Measurements from ENCODE around the gene TCERG1L. TPM values are rescaled to one million over a fixed set of nuclear protein-coding genes. Genes with fewer than 3 reads are reported as not detected.
"Not testable (repeated sequence)": the region's sequence is repeated elsewhere in the genome, so short reads cannot be mapped to it uniquely, and the experiment has no call there.

TCERG1L gene
- total and polyA plus RNA-seq, 2 donors: 0.11 to 0.32 TPM

- WGBS: 82% methylated on average over 7 of the region's 7 CpGs
Observed at GRCh38 chr10:131176324-131176723, 135.2 kb downstream of the TCERG1L start.

GRCh38 chr10:131175891-131176290 lies 135.6 kb downstream of the TCERG1L start:
- 90% methylated on average over 13 of the region's 13 CpGs for WGBS
- Histone ChIP-seq H3K4me3 (ENCODE audit: low read depth, low read length) (no peak overlapping the region), H3K4me1 (ENCODE audit: insufficient read depth) (no peaks in the 10 kb centered on the region), H3K36me3 (ENCODE audit: insufficient read depth) (no peaks in the 10 kb centered on the region), H3K27ac (ENCODE audit: low read depth) (no peak overlapping the region)
- no peak for DNase-seq (ENCODE audit: extremely low spot score)

More at GRCh38 chr10:131176324-131176723, 135.2 kb downstream of the TCERG1L start:
- not testable (repeated sequence) for H3K27ac ChIP-seq (ENCODE audit: low read depth); H3K4me3 ChIP-seq (ENCODE audit: low read depth, low read length); H3K4me1 ChIP-seq (ENCODE audit: insufficient read depth); H3K36me3 ChIP-seq (ENCODE audit: insufficient read depth); DNase-seq (ENCODE audit: extremely low spot score)

GRCh38 chr10:131174651-131175540 lies 136.6 kb downstream of the TCERG1L start:
- Histone ChIP-seq H3K27ac (ENCODE audit: low read depth) (no peak overlapping the region), H3K4me1 (ENCODE audit: insufficient read depth) (no peaks in the 10 kb centered on the region), H3K4me3 (ENCODE audit: low read depth, low read length) (no peak overlapping the region), H3K36me3 (ENCODE audit: insufficient read depth) (no peaks in the 10 kb centered on the region)
- WGBS: 75% methylated on average over 15 of the region's 15 CpGs
- no peak for DNase-seq (ENCODE audit: extremely low spot score)

- DNase-seq (ENCODE audit: extremely low spot score): no peak
- Histone ChIP-seq H3K4me1 (ENCODE audit: insufficient read depth) (no peaks in the 10 kb centered on the region), H3K36me3 (ENCODE audit: insufficient read depth) (no peaks in the 10 kb centered on the region), H3K27ac (ENCODE audit: low read depth) (no peak overlapping the region), H3K4me3 (ENCODE audit: low read depth, low read length) (no peak overlapping the region)
- WGBS: 60% methylated on average over 13 of the region's 13 CpGs
Observed at GRCh38 chr10:131174211-131174565, 137.3 kb downstream of the TCERG1L start.

- WGBS: 87% methylated on average over 12 of the region's 12 CpGs
- Histone ChIP-seq H3K4me3 (ENCODE audit: low read depth, low read length) (no peak overlapping the region), H3K27ac (ENCODE audit: low read depth) (no peak overlapping the region), H3K36me3 (ENCODE audit: insufficient read depth) (no peaks in the 10 kb centered on the region), H3K4me1 (ENCODE audit: insufficient read depth) (no peaks in the 10 kb centered on the region)
- DNase-seq (ENCODE audit: extremely low spot score): no peak
Observed at GRCh38 chr10:131173484-131174210, 137.9 kb downstream of the TCERG1L start.

GRCh38 chr10:131172433-131172832 lies 139.1 kb downstream of the TCERG1L start:
- no peaks in the 10 kb centered on the region for H3K36me3 ChIP-seq (ENCODE audit: insufficient read depth)
- 87% methylated on average over 14 of the region's 14 CpGs for WGBS
- no peak for DNase-seq (ENCODE audit: extremely low spot score)
- H3K4me1 ChIP-seq (ENCODE audit: insufficient read depth): no peaks in the 10 kb centered on the region
- no peak overlapping the region for H3K4me3 ChIP-seq (ENCODE audit: low read depth, low read length)
- H3K27ac ChIP-seq (ENCODE audit: low read depth): no peak overlapping the region

GRCh38 chr10:131169146-131169545 lies 142.4 kb downstream of the TCERG1L start:
- no peak overlapping the region for H3K27ac ChIP-seq (ENCODE audit: low read depth)
- DNase-seq (ENCODE audit: extremely low spot score): no peak
- no peak overlapping the region for H3K4me3 ChIP-seq (ENCODE audit: low read depth, low read length)
- H3K36me3 ChIP-seq (ENCODE audit: insufficient read depth): no peaks in the 10 kb centered on the region
- WGBS: 76% methylated on average over 7 of the region's 7 CpGs
- H3K4me1 ChIP-seq (ENCODE audit: insufficient read depth): no peaks in the 10 kb centered on the region

GRCh38 chr10:131168238-131168875 lies 143.2 kb downstream of the TCERG1L start:
- no peak overlapping the region for H3K27ac ChIP-seq (ENCODE audit: low read depth)
- no peaks in the 10 kb centered on the region for H3K4me1 ChIP-seq (ENCODE audit: insufficient read depth)
- no peak overlapping the region for H3K4me3 ChIP-seq (ENCODE audit: low read depth, low read length)
- H3K36me3 ChIP-seq (ENCODE audit: insufficient read depth): no peaks in the 10 kb centered on the region
- no peak for DNase-seq (ENCODE audit: extremely low spot score)
- WGBS: 80% methylated on average over 17 of the region's 17 CpGs

GRCh38 chr10:131167036-131167860 lies 144.3 kb downstream of the TCERG1L start:
- Histone ChIP-seq H3K4me3 (ENCODE audit: low read depth, low read length) (no peak overlapping the region), H3K27ac (ENCODE audit: low read depth) (no peak overlapping the region), H3K36me3 (ENCODE audit: insufficient read depth) (no peaks in the 10 kb centered on the region), H3K4me1 (ENCODE audit: insufficient read depth) (no peaks in the 10 kb centered on the region)
- no peak for DNase-seq (ENCODE audit: extremely low spot score)
- 81% methylated on average over 13 of the region's 13 CpGs for WGBS

- H3K27ac ChIP-seq (ENCODE audit: low read depth): no peak overlapping the region
- WGBS: 93% methylated on average over 9 of the region's 9 CpGs
- no peak for DNase-seq (ENCODE audit: extremely low spot score)
- H3K36me3 ChIP-seq (ENCODE audit: insufficient read depth): no peaks in the 10 kb centered on the region
- no peaks in the 10 kb centered on the region for H3K4me1 ChIP-seq (ENCODE audit: insufficient read depth)
- no peak overlapping the region for H3K4me3 ChIP-seq (ENCODE audit: low read depth, low read length)
Observed at GRCh38 chr10:131166486-131166885, 145.0 kb downstream of the TCERG1L start.

GRCh38 chr10:131165092-131165491 lies 146.4 kb downstream of the TCERG1L start:
- H3K36me3 ChIP-seq (ENCODE audit: insufficient read depth): no peaks in the 10 kb centered on the region
- WGBS: 70% methylated on average over 7 of the region's 7 CpGs
- no peak overlapping the region for H3K27ac ChIP-seq (ENCODE audit: low read depth)
- H3K4me3 ChIP-seq (ENCODE audit: low read depth, low read length): no peak overlapping the region
- H3K4me1 ChIP-seq (ENCODE audit: insufficient read depth): no peaks in the 10 kb centered on the region
- DNase-seq (ENCODE audit: extremely low spot score): no peak

- 41% methylated on average over 15 of the region's 15 CpGs for WGBS
- Histone ChIP-seq H3K4me1 (ENCODE audit: insufficient read depth) (no peaks in the 10 kb centered on the region), H3K27ac (ENCODE audit: low read depth) (no peak overlapping the region), H3K4me3 (ENCODE audit: low read depth, low read length) (no peak overlapping the region), H3K36me3 (ENCODE audit: insufficient read depth) (no peaks in the 10 kb centered on the region)
- no peak for DNase-seq (ENCODE audit: extremely low spot score)
Observed at GRCh38 chr10:131162866-131163843, 148.4 kb downstream of the TCERG1L start.
